Lung (tissue), 12 donors: ENCODE data around the gene RGS17. TPM values are rescaled to one million over a fixed set of nuclear protein-coding genes. Genes with fewer than 3 reads are reported as not detected.
A peak's percentile ranks its signal among the peaks of the same experiment; 100 is the strongest.

ENCODE experiments used
- ATAC-seq: fragments of 200-7000 bp; cut with Tn5 transposase; one replicate; pipeline ENCODE4 v1.9.1; 2020; ENCODE audit warnings: moderate number of reproducible peaks; ENCODE audit not compliant: insufficient read depth, low FRiP score
- DNase-seq, 3 donors: peaks; one replicate each; pipeline ENCODE4 v3.0.0-alpha.2; 2013 to 2017
- H3K27ac ChIP-seq, 2 donors: one replicate each; pipeline ENCODE4 v1.5.1; 2013; ENCODE audit warnings: mild to moderate bottlenecking in 2 of 2, moderate library complexity in 2 of 2, control low read depth in 1 of 2, inconsistent platforms in 1 of 2, low read depth in 1 of 2, low read length in 1 of 2
- H3K27me3 ChIP-seq, 3 donors: one replicate each; pipeline ENCODE4 v1.5.1; 2013; ENCODE audit warnings: low read length in 2 of 3; ENCODE audit not compliant: control insufficient read depth in 3 of 3, insufficient read depth in 3 of 3
- H3K36me3 ChIP-seq, 4 donors: one replicate each; pipeline ENCODE4 v1.5.1; 2013; ENCODE audit warnings: low read length in 4 of 4, mild to moderate bottlenecking in 1 of 4, moderate library complexity in 1 of 4; ENCODE audit not compliant: control insufficient read depth in 4 of 4, insufficient read depth in 4 of 4
- H3K4me1 ChIP-seq, 5 donors: one replicate each; pipeline ENCODE4 v1.5.1; 2013; ENCODE audit warnings: low read length in 5 of 5, mild to moderate bottlenecking in 2 of 5, moderate library complexity in 1 of 5; ENCODE audit not compliant: control insufficient read depth in 5 of 5, insufficient read depth in 5 of 5
- H3K4me3 ChIP-seq: one replicate; pipeline ENCODE4 v1.5.1; 2013; ENCODE audit warnings: mild to moderate bottlenecking, control low read depth, moderate library complexity
- H3K9ac ChIP-seq, 2 donors: one replicate each; pipeline ENCODE4 v1.5.1; 2013; ENCODE audit warnings: low read length in 2 of 2, control low read depth in 1 of 2; ENCODE audit not compliant: insufficient read depth in 1 of 2
- H3K9me3 ChIP-seq, 4 donors: one replicate each; pipeline ENCODE4 v1.5.1; 2013; ENCODE audit warnings: low read length in 3 of 4, mild to moderate bottlenecking in 1 of 4, moderate library complexity in 1 of 4; ENCODE audit not compliant: control insufficient read depth in 4 of 4, insufficient read depth in 3 of 4
- WGBS, 2 donors: extraction: QIAGEN DNeasy Blood & Tissue Kit; methylation state at CpG; one replicate each; pipeline ENCODE4 v1.1.7; 2013; 5-methylcytosine and 5-hydroxymethylcytosine counted together
- polyA plus RNA-seq, 2 donors: library from polyadenylated mRNA; stranded (reverse); fragments of 200-250 nt; gene quantifications; one replicate each; pipeline ENCODE4 v1.2.1, GENCODE V29; 2013
- total RNA-seq, 2 donors: library from RNA; depleted of rRNA in 1 of 2; stranded (reverse); fragments of >200 nt in 1 of 2; gene quantifications; one replicate each; pipeline ENCODE4 v1.2.1, GENCODE V29; 2014 to 2021
- TF ChIP-seq, protein P1 (sequence below): IDR thresholded peaks from 2 replicates; pipeline ENCODE4 v1.5.1; 2012; ENCODE audit warnings: mild to moderate bottlenecking; ENCODE audit errors: control extremely low read depth, extremely low read depth
- donor health status: control.
- donor health status: control.
- donor health status: Bipolar disorder and iron deficiency.
- donor health status: healthy.
- donor health status: DM: yes; HTN: yes; CAD: no.

Gene RGS17
- total and polyA plus RNA-seq, 4 donors: 0.17 to 1.7 (median 0.41) TPM

DNA sequence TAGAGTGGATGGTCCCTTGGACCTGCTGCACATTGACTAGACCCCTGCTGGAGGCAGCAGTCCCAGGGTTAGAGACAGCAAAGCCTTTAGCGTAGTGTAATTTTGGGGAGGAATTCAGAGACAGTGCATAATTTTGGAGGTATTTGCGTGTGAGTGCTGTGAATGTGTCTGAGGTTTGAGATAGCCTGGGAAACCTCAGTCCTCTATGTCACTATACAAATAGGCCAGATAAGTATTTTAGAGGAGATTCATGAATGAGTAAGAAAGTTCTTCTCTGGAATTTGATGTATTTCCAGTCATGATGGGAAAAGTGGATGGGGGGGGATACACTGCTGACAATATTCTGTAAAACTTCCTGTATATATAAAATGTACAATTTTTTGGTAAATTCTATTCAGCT lies 102.8 kb downstream of the RGS17 start:
- WGBS, 2 donors: 90 to 96% methylated on average over 2 of the region's 2 CpGs
- DNase-seq: no peak

DNA sequence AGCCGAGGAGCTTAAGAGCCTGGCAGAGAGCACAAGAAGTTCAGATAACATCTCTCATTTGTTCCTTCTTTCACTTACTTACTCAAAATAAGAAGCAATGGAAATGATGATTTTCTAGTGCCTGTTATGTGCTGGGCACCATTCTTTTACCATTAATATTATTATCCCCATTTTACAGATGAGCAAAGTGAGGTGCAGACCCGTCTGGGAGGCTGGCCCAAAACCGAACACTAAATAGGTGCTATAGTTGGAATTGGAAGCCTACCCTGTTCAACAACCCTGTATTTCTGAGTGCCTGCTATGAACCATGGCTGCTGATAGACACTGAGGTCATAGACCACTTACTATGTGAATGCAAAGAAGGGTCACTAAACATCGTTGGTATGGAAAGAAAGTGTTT lies 103.6 kb downstream of the RGS17 start:
- Histone ChIP-seq H3K36me3 (no peaks in the 10 kb centered on the region), H3K27ac (no peak overlapping the region), H3K4me1 (no peaks in the 10 kb centered on the region), H3K27me3 (no peaks in the 10 kb centered on the region), H3K9ac (no peak overlapping the region), H3K9me3 (no peaks in the 10 kb centered on the region), H3K4me3 (no peak overlapping the region)
- 77 to 83% methylated on average over 4 of the region's 4 CpGs for WGBS, 2 donors
- DNase-seq (no peak), ATAC-seq (no peak)
- TF ChIP-seq, protein P1, sequence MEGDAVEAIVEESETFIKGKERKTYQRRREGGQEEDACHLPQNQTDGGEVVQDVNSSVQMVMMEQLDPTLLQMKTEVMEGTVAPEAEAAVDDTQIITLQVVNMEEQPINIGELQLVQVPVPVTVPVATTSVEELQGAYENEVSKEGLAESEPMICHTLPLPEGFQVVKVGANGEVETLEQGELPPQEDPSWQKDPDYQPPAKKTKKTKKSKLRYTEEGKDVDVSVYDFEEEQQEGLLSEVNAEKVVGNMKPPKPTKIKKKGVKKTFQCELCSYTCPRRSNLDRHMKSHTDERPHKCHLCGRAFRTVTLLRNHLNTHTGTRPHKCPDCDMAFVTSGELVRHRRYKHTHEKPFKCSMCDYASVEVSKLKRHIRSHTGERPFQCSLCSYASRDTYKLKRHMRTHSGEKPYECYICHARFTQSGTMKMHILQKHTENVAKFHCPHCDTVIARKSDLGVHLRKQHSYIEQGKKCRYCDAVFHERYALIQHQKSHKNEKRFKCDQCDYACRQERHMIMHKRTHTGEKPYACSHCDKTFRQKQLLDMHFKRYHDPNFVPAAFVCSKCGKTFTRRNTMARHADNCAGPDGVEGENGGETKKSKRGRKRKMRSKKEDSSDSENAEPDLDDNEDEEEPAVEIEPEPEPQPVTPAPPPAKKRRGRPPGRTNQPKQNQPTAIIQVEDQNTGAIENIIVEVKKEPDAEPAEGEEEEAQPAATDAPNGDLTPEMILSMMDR: no peak

More for the DNA sequence above, 102.8 kb downstream of the RGS17 start:
- no peak overlapping the region for H3K4me3 ChIP-seq
- TF ChIP-seq, protein P1: no peak
- H3K27me3 ChIP-seq: no peaks in the 10 kb centered on the region
- H3K9me3 ChIP-seq: no peaks in the 10 kb centered on the region
- H3K4me1 ChIP-seq: no peaks in the 10 kb centered on the region
- no peak overlapping the region for H3K27ac ChIP-seq
- no peaks in the 10 kb centered on the region for H3K36me3 ChIP-seq
- no peak for ATAC-seq
- H3K9ac ChIP-seq: no peak overlapping the region

GRCh38 chr6:153024709-153025017 lies 106.4 kb downstream of the RGS17 start:
- TF ChIP-seq, protein P1: no peak
- H3K4me3 ChIP-seq: no peak overlapping the region
- H3K9ac ChIP-seq: no peak overlapping the region
- H3K27ac ChIP-seq: no peak overlapping the region
- H3K4me1 ChIP-seq: no peaks in the 10 kb centered on the region
- ATAC-seq: no peak
- H3K9me3 ChIP-seq: no peaks in the 10 kb centered on the region
- WGBS, 2 donors: 6 to 10% methylated on average over 1 of the region's 1 CpG
- H3K27me3 ChIP-seq: no peaks in the 10 kb centered on the region
- no peak for DNase-seq
- no peaks in the 10 kb centered on the region for H3K36me3 ChIP-seq

GRCh38 chr6:153023977-153024708 lies 106.9 kb downstream of the RGS17 start:
- H3K27ac ChIP-seq: no peak overlapping the region
- TF ChIP-seq, protein P1: peak; percentile 59
- no peaks in the 10 kb centered on the region for H3K36me3 ChIP-seq
- ATAC-seq (peak; percentile 86), DNase-seq (peak; percentile 17 to 67 (median 45))
- no peaks in the 10 kb centered on the region for H3K9me3 ChIP-seq
- H3K4me3 ChIP-seq: no peak overlapping the region
- no peak overlapping the region for H3K9ac ChIP-seq
- 43 to 44% methylated on average over 6 of the region's 6 CpGs for WGBS, 2 donors
- H3K27me3 ChIP-seq: no peaks in the 10 kb centered on the region
- no peaks in the 10 kb centered on the region for H3K4me1 ChIP-seq
